Keratinocyte (primary cell): Measurements from ENCODE around the gene HAP1. TPM values are rescaled to one million over a fixed set of nuclear protein-coding genes. Genes with fewer than 3 reads are reported as not detected.
"Not testable (repeated sequence)": the region's sequence is repeated elsewhere in the genome, so short reads cannot be mapped to it uniquely, and the experiment has no call there.

Experiments
- DNase-seq: peaks from one replicate; pipeline ENCODE4 v3.0.0-alpha.2; 2011; ENCODE audit warnings: low read depth, missing footprints, low spot score
- FAIRE-seq: peaks from 2 replicates; lab custom pipeline; 2011; peaks lifted over from hg19 to GRCh38; lab: Jason Lieb, UNC
- H2AFZ ChIP-seq: 2 replicates; pipeline ENCODE4 v1.6.0; 2012; ENCODE audit warnings: low read length, control low read depth, inconsistent platforms; ENCODE audit not compliant: control insufficient read depth
- H3K27ac ChIP-seq: 2 replicates; pipeline ENCODE4 v1.5.1; 2011; ENCODE audit warnings: low read length; ENCODE audit not compliant: control insufficient read depth, insufficient read depth
- H3K27me3 ChIP-seq: 3 replicates; pipeline ENCODE4 v1.6.0; 2011; ENCODE audit warnings: low read length; ENCODE audit not compliant: control insufficient read depth, insufficient read depth; ENCODE audit errors: extremely low read depth
- H3K36me3 ChIP-seq, 2 experiments: 2 replicates in 1 of 2; 3 replicates in 1 of 2; pipeline ENCODE4 v1.5.1; 2011; ENCODE audit warnings: low read length in 2 of 2, mild to moderate bottlenecking in 1 of 2; ENCODE audit not compliant: control insufficient read depth in 2 of 2, insufficient read depth in 2 of 2; ENCODE audit errors: extremely low read depth in 1 of 2
- H3K4me1 ChIP-seq: 3 replicates; pipeline ENCODE4 v1.5.1; 2011; ENCODE audit warnings: low read length; ENCODE audit not compliant: control insufficient read depth, insufficient read depth; ENCODE audit errors: extremely low read depth
- H3K4me2 ChIP-seq: 3 replicates; pipeline ENCODE4 v1.6.0; 2011; ENCODE audit warnings: low read depth, low read length; ENCODE audit not compliant: control insufficient read depth, insufficient read depth; ENCODE audit errors: extremely low read depth
- H3K4me3 ChIP-seq, 3 experiments: fragments of 200-600 bp in 1 of 3; sonication (generic) in 1 of 3; 2 replicates in 2 of 3; 3 replicates in 1 of 3; pipeline ENCODE4 v1.5.1; 2011 to 2016; ENCODE audit warnings: low read length in 3 of 3, mild to moderate bottlenecking in 3 of 3, control low read depth in 2 of 3, inconsistent platforms in 1 of 3, low read depth in 1 of 3, mixed read lengths in 1 of 3, mixed run types in 1 of 3, moderate library complexity in 1 of 3; ENCODE audit not compliant: control insufficient read depth in 2 of 3, insufficient read depth in 2 of 3; ENCODE audit errors: extremely low read depth in 1 of 3
- H3K79me2 ChIP-seq: 2 replicates; pipeline ENCODE4 v1.6.0; 2012; ENCODE audit warnings: low read length; ENCODE audit not compliant: control insufficient read depth, insufficient read depth
- H3K9ac ChIP-seq: 3 replicates; pipeline ENCODE4 v1.6.0; 2011; ENCODE audit warnings: low read length; ENCODE audit not compliant: control insufficient read depth, insufficient read depth; ENCODE audit errors: extremely low read depth
- H3K9me1 ChIP-seq: 3 replicates; pipeline ENCODE4 v1.6.0; 2011; ENCODE audit warnings: low read length; ENCODE audit not compliant: control insufficient read depth, insufficient read depth; ENCODE audit errors: extremely low read depth
- H3K9me3 ChIP-seq: 2 replicates; pipeline ENCODE4 v1.5.1; 2012; ENCODE audit warnings: low read depth, low read length; ENCODE audit not compliant: control insufficient read depth
- H4K20me1 ChIP-seq: 3 replicates; pipeline ENCODE4 v1.6.0; 2011; ENCODE audit warnings: low read length; ENCODE audit not compliant: control insufficient read depth, insufficient read depth; ENCODE audit errors: extremely low read depth
- EZH2 ChIP-seq: IDR thresholded peaks from one replicate; pipeline ENCODE4 v1.6.1; 2012; ENCODE audit warnings: inconsistent platforms, mild to moderate bottlenecking, low read length, moderate library complexity
- dilution Hi-C: fragments of 300-500 bp; cut with MboI; formaldehyde crosslinking; loops from one replicate; pipeline ENCODE4 v1.7.0; 2020; ENCODE audit warnings: low sequenced_read_pairs; ENCODE audit not compliant: extremely low pct_ligation_motif_present
- polyA plus RNA-seq, 5 experiments: library from polyadenylated mRNA; depleted of rRNA in 3 of 5; stranded (reverse) in 3 of 5; stranded (forward) in 1 of 5; unstranded in 1 of 5; fragments of >200 nt; gene quantifications; 1 replicate in 1 of 5; 2 replicates in 3 of 5; 3 replicates in 1 of 5; pipeline versions ENCODE4 v1.2.1 to v1.2.3, GENCODE V29; 2011 to 2012; ENCODE audit warnings: missing spikeins in 2 of 5, low read depth in 1 of 5, low replicate concordance in 1 of 5
- TF ChIP-seq, protein P1 (sequence below), 3 experiments: IDR thresholded peaks in 1 of 3; conservative IDR thresholded peaks in 1 of 3; optimal IDR thresholded peaks in 1 of 3; 2 replicates in 2 of 3; 3 replicates in 1 of 3; pipeline versions ENCODE3 to v1.5.1; 2011; ENCODE audit warnings: low read length in 3 of 3, mild to moderate bottlenecking in 3 of 3, moderate library complexity in 2 of 3, control low read depth in 1 of 3, inconsistent platforms in 1 of 3; ENCODE audit not compliant: insufficient read depth in 2 of 3; ENCODE audit errors: extremely low read depth in 1 of 3

The HAP1 gene
- polyA plus RNA-seq, 1 donor (not counting 4 experiments of a cell fraction or from before 2014, with no cell fraction given): 1.6 TPM

DNA sequence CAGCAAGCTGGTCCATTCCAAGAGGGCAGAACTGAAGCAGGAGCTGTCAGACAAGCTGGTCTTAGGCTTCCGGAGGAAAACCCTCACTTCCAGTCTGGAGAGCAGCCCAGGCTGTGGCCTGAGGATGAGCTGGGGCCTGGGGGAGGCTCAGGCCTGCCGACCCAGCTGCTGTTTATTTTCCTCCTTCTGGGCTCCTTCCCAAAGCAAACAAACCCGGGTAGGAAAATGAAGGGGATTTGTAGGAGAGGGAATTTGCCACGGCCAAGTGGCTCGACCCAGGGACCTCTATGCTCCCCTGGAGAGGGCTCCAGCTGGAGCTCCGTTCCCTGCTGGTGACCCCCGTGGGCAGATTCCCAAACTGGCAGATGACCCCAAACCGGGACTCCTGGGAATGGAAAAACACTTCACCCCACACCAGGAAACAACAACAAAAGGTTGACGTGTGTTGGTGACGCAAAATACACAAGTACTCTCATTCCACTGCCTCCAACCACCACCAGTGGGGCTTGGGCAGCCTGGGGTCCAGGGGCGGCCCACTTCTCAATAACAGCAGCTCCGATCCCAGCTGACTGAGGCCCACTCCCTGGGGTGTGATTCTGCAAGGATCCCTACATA lies 43.2 kb upstream of the HAP1 start:
- peaks cover 75% of the 10 kb centered on the region for H3K4me1 ChIP-seq
- FAIRE-seq: no peak
- no peak overlapping the region for H3K4me3 ChIP-seq
- H3K9me3 ChIP-seq: no peaks in the 10 kb centered on the region
- DNase-seq: no peak
- H3K36me3 ChIP-seq: peaks cover 23 to 41% of the 10 kb centered on the region in 2 experiments
- peak overlapping the region; percentile 6 for H3K4me2 ChIP-seq
- H2AFZ ChIP-seq: no peak overlapping the region
- TF ChIP-seq, protein P1, sequence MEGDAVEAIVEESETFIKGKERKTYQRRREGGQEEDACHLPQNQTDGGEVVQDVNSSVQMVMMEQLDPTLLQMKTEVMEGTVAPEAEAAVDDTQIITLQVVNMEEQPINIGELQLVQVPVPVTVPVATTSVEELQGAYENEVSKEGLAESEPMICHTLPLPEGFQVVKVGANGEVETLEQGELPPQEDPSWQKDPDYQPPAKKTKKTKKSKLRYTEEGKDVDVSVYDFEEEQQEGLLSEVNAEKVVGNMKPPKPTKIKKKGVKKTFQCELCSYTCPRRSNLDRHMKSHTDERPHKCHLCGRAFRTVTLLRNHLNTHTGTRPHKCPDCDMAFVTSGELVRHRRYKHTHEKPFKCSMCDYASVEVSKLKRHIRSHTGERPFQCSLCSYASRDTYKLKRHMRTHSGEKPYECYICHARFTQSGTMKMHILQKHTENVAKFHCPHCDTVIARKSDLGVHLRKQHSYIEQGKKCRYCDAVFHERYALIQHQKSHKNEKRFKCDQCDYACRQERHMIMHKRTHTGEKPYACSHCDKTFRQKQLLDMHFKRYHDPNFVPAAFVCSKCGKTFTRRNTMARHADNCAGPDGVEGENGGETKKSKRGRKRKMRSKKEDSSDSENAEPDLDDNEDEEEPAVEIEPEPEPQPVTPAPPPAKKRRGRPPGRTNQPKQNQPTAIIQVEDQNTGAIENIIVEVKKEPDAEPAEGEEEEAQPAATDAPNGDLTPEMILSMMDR (optimal IDR thresholded peaks at IDR 0.05 in 1 of 3, IDR thresholded peaks at IDR 0.05 in 1 of 3, conservative IDR thresholded peaks at IDR 0.05 in 1 of 3; ENCODE audit: extremely low read depth in 1 of 3, insufficient read depth in 2 of 3, low read length in 3 of 3): no peak
- no peak for TF ChIP-seq EZH2
- no peaks in the 10 kb centered on the region for H3K27me3 ChIP-seq
- H3K79me2 ChIP-seq: peaks cover 85% of the 10 kb centered on the region
- peaks cover 7% of the 10 kb centered on the region for H3K9me1 ChIP-seq
- peak overlapping the region; percentile 36 for H3K27ac ChIP-seq
- peak overlapping the region; percentile 51 for H3K9ac ChIP-seq
- dilution Hi-C loops: no loop called here
- peaks cover 34% of the 10 kb centered on the region for H4K20me1 ChIP-seq

GRCh38 chr17:41777157-41777573 lies 42.7 kb upstream of the HAP1 start:
- H3K9me1 ChIP-seq: peaks cover 3% of the 10 kb centered on the region
- H3K4me1 ChIP-seq: peaks cover 75% of the 10 kb centered on the region
- H2AFZ ChIP-seq: no peak overlapping the region
- FAIRE-seq (peak; percentile 26), DNase-seq (no peak)
- dilution Hi-C loops: no loop called here
- peak overlapping the region; percentile 36 for H3K27ac ChIP-seq
- H3K79me2 ChIP-seq: peaks cover 85% of the 10 kb centered on the region
- H3K4me3 ChIP-seq: no peak overlapping the region
- peaks cover 23 to 36% of the 10 kb centered on the region in 2 experiments for H3K36me3 ChIP-seq
- H4K20me1 ChIP-seq: peaks cover 31% of the 10 kb centered on the region
- no peak overlapping the region for H3K4me2 ChIP-seq
- no peaks in the 10 kb centered on the region for H3K27me3 ChIP-seq
- H3K9me3 ChIP-seq: no peaks in the 10 kb centered on the region
- peak overlapping the region; percentile 51 for H3K9ac ChIP-seq
- TF ChIP-seq, protein P1 (optimal IDR thresholded peaks at IDR 0.05 in 1 of 3, IDR thresholded peaks at IDR 0.05 in 1 of 3, conservative IDR thresholded peaks at IDR 0.05 in 1 of 3; ENCODE audit: extremely low read depth in 1 of 3, insufficient read depth in 2 of 3, low read length in 3 of 3): peak in 1 of 3 experiments; percentile 6
- TF ChIP-seq EZH2: no peak

DNA sequence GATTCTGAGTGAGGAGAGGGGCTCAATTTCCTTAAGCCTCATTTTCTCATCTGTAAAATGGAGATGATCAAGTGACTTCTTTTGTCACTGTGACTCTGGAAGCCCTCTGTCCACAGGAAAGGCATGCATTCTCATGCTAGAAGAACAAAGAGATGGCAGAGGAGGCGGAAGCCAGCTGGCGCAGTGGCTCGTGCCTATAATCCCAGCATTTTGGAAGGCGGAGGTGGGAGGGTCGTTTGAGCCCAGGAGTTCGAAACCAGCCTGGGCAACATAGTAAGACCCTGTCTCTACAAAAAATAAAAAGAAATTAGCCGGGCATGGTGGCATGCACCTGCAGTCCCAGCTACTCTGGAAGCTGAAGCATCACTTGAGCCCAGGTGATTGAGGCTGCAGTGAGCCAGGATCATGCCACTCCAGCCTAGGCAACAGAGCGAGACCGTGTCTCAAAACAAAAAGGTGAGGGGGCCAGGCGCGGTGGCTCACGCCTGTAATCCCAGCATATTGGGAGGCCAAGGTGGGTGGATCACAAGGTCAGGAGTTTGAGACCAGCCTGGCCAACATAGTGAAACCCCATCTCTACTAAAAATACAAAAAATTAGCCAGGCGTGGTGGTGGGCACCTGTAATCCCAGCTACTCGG lies 41.9 kb upstream of the HAP1 start:
- H3K4me2 ChIP-seq: peak overlapping the region; percentile 62
- H3K9me3 ChIP-seq, H2AFZ ChIP-seq, dilution Hi-C loops, H3K9ac ChIP-seq, H3K4me3 ChIP-seq, H3K27me3 ChIP-seq, H3K9me1 ChIP-seq, FAIRE-seq, DNase-seq: not testable (repeated sequence)
- H4K20me1 ChIP-seq: peaks cover 28% of the 10 kb centered on the region
- H3K4me1 ChIP-seq: peaks cover 75% of the 10 kb centered on the region
- peak overlapping the region; percentile 75 for H3K27ac ChIP-seq
- H3K36me3 ChIP-seq: peaks cover 27 to 37% of the 10 kb centered on the region in 2 experiments
- peaks cover 84% of the 10 kb centered on the region for H3K79me2 ChIP-seq
